ENCODE results near the gene TRIM43.
"Not testable (repeated sequence)": the region's sequence is repeated elsewhere in the genome, so short reads cannot be mapped to it uniquely, and the experiment has no call there.

Gene TRIM43

GRCh38 chr2:95591701-95592100 is at the start of gene TRIM43:
Gene TRIM43 (plus strand): TSS chr2:95592001. CDS start chr2:95594024, 2,023 bp downstream.
- DNase-seq = not testable (repeated sequence)

GRCh38 chr2:95551055-95551568 is 40.7 kb upstream of the TRIM43 start:
- DNase-seq = no peak

- no peak for DNase-seq
Measured at GRCh38 chr2:95552911-95553310, 38.9 kb upstream of the TRIM43 start.

- DNase-seq = no peak
Measured at GRCh38 chr2:95569170-95569569, 22.6 kb upstream of the TRIM43 start.

DNA sequence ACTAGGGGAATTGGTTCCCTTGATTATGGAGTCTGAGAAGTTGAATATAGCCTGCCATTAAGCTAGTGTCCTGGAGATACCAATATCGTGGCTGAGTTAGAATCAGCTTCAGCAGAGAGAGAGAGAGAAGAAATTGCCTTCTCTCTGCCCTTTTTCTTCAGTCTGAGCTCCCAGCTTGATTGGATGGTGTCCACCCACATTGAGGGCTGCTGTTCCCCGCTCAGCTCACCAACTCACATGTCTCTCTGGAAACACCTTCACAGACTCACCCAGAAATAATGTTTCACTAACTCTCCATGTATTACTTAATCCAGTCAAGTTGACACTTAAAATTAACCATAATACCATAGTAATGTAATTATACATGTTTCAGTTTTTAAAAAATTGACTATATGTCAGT is 17.9 kb upstream of the TRIM43 start:
- no peak for DNase-seq

DNA sequence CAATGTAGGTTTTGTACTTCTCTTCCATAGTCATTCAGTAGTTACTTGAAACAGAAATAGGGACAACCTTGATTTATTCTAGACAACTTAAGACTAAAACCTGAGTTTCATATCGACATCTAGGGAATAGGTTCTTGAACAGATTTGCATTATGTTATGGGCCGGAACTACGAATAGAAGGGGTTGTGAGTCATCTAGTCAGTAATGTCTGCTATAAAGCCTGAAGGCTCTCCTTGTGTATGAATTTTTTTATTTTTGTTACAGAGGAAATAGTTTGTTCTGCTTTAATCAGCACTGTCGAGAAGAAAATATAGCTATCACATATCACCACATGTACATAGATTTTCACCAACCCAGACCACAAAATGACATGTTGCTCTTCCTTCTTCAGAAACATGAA is 17.3 kb upstream of the TRIM43 start:
- no peak for DNase-seq

- no peak for DNase-seq
Measured at GRCh38 chr2:95575857-95576256, 15.9 kb upstream of the TRIM43 start.

- no peak for DNase-seq
Measured at GRCh38 chr2:95578539-95578938, 13.3 kb upstream of the TRIM43 start.

GRCh38 chr2:95583545-95583944 is 8.3 kb upstream of the TRIM43 start:
- DNase-seq = not testable (repeated sequence)

DNA sequence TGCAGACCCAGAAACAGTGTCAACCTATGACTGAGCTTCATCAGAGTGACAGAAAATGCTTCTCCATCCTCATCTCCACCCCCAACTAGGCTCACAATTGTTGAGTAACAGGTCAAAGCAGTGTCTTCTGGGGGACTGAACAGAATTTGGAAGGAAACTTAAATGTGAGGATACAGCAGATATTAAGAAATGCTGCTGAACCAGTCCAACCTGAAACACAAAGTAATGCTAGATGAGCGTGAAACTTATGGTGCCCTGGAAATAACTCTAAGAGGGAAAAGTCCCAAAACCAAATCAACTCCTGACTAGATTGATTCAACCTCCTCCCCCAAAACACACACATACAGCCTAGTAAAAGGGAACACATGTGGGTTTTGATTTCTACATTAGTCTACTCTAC is 7.5 kb upstream of the TRIM43 start:
- DNase-seq = not testable (repeated sequence)

DNA sequence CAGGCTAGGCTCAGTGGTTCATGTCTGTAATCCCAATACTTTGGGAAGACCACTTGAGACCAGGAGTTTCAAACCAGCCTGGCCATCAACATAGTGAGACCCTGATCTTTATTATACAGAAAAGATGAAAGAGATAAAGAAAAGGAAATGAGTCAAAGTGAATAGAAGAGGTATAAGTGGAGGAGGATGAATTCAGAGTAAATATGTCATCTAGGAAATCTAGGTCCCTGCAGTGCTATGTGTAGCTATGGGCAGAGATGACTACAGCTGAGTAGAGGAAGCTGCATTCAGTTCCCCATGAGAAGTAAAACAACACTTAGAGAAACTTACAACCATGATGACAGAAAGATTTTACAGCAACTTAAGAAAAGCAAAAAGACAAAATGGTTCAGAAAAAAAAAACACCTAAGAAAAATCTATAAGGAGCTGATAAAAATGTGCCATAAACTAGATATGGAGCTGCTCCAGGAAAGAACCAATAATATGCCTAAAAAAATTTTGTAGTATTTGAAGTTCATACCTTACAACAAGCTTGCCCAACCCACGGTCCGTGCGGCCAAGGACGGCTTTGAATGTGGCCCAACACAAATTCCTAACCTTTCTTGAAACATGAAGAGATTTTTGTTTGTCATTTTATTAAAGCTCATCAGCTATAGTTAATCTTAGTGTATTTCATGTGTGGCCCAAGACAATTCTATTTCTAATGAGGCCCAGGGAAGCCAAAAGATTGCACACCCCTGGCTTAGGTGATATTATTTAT is 1.8 kb upstream of the TRIM43 start:
- not testable (repeated sequence) for DNase-seq

DNA sequence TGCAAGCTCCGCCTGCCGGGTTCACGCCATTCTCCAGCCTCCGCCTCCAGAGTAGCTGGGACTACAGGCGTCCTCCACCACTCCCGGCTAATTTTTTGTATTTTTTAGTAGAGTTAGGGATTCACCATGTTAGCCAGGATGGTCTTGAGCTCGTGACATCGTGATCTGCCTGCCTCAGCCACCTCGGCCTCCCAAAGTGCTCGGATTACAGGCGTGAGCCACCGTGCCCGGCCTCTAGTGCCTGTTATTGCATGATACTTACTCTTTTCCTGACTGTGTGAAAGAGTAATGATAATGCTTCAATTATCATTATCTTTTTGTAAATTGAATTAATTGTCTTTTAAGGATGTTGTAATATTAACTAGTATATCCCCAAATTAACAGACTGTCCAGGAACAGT is 1.2 kb downstream of the TRIM43 start:
- DNase-seq = not testable (repeated sequence)

- not testable (repeated sequence) for DNase-seq
Measured at GRCh38 chr2:95595012-95595411, 3.2 kb downstream of the TRIM43 start.

GRCh38 chr2:95601301-95601700 is 9.5 kb downstream of the TRIM43 start:
- DNase-seq = not testable (repeated sequence)

DNA sequence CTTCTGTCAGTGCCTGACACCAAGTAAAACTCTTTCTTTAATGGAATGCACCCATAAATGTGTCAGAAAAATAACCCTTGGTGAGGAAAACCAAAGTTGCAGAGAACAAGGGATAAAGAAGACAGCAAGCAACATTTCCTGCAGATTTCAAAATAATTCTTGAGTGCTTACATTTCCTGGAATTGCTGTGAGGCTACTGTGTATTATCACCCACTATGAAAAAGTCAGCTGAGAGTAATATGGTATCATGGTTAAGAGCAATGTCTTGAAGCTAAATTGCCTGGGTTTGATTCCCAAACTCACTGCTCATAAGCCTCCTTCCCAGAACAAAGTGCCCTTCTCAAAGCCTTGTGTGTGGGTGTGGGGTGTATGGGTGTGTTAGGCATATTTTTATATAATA is 10.3 kb downstream of the TRIM43 start:
- DNase-seq = not testable (repeated sequence)

GRCh38 chr2:95608356-95608755 is 16.6 kb downstream of the TRIM43 start:
- DNase-seq = not testable (repeated sequence)

DNA sequence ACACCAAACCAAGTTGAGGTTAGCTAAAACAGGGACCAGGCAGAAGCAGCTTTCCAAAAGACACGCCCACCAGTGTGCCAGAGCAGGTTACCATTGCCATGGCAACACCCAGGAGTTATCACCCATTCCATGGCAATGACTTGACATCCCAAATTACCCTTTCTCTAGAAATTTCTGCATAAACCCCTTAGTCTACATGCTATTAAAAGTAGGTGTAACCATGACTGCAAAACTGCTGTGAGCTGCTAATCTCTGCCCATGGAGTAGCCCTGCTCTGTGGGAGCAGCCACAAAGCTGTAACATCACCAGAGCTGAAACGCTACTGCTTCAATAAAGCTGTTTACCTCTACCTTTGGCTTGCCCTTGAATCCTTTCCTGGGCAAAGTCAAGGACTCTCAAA is 18.0 kb downstream of the TRIM43 start:
- DNase-seq = not testable (repeated sequence)

DNA sequence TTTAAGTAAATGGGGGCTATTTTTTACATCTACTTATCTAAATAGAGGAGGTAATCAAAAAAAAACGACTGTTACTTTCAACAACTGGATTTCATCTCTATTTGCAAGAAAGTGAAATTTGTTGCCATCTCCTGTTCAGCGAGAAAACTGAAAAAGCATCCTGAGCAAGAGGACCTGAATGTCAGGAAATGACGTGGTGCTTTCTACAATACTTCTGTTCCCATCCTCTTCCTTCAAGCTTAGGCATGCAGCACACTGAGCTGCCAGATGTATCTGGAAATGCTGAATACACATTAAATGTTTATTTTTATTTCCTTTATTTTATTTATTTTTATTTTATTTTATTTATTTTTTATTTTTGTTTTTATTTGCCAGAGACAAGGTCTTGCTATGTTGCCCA is 21.2 kb downstream of the TRIM43 start:
- DNase-seq = not testable (repeated sequence)

GRCh38 chr2:95622728-95623127 is 30.9 kb downstream of the TRIM43 start:
- DNase-seq = not testable (repeated sequence)

DNA sequence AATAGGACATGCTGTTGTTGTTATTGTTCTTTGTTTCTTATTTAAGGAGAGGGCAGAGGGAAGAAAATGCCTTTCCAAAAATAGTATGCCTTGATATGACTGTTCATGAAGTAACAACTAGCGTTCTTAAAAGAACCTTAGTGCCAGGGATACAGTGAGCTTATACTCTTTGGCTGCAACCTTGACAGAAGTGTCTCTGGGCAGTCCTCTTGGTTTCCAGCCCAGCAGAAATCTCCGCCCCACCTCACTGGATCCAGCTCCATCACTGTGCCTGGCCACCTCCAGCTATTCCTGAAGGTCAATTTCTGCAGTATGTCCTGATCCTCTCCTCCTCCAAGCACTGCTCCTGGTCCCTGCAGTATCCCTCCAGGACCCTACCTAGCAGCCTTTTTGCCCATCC is 39.2 kb downstream of the TRIM43 start:
- not testable (repeated sequence) for DNase-seq

DNA sequence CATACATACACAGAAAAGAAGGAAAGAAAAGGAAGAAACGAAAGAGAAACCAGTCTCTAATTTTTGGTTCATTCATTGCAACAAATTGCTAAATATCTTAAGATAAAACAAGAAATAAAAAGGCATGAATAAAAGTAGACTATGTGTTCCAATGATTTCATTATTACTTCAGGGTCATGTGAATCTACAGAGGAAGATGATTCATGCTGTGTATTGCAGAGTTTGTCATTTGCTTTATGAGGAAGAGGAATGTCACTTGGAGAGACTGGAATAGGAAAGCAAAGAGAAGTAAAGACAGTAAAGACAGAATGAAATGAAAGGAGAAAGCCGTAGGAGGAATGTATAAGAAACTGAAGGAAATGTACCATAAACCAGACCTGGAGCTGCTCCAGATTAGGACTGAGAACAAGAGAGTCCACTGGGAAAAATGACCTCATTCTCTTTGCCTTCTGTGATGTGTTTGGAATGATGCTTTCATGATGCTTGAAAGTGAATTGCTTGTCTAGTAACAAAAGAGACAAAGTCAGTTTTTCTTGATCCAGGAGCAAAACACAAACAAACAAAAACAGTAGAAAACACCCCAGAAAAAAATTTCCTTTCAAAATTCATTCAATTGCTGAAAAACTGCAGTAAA is 41.9 kb downstream of the TRIM43 start:
- not testable (repeated sequence) for DNase-seq

GRCh38 chr2:95640515-95641288 is 48.9 kb downstream of the TRIM43 start:
- not testable (repeated sequence) for DNase-seq

DNA sequence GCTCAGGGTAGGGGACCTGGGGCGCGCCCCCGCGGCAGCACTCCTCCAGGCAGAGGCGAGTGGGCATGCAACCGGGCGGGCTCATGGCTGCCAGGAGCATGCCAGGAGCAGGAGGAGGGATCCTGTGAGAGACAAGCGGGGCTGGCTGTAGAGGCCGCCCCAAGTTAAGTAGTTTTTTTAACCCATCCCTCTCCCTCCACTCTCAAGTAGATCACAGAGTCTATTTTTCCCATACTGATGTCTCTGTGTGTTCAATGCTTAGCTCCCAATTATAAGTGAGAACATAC is 49.4 kb downstream of the TRIM43 start:
- not testable (repeated sequence) for DNase-seq

- DNase-seq = not testable (repeated sequence)
Measured at GRCh38 chr2:95641787-95642186, 50.0 kb downstream of the TRIM43 start.
